Ascending aorta (tissue), 2 donors: ENCODE results near the gene UBAP2L. TPM values are rescaled to one million over a fixed set of nuclear protein-coding genes. Genes with fewer than 3 reads are reported as not detected.

Experiments used
- DNase-seq, 2 donors: peaks; one replicate each; pipeline ENCODE4 v3.0.0-alpha.2; 2019; ENCODE audit warnings: low spot score in 2 of 2
- H3K27ac ChIP-seq, 2 donors: fragments of 200-600 bp; sonication (generic); one replicate each; pipeline ENCODE4 v1.5.1; 2016 to 2017; ENCODE audit warnings: mild to moderate bottlenecking in 1 of 2
- H3K27me3 ChIP-seq: fragments of 200-600 bp; sonication (generic); one replicate; pipeline ENCODE4 v1.5.1; 2017
- H3K36me3 ChIP-seq, 2 donors: fragments of 200-600 bp; sonication (generic); one replicate each; pipeline ENCODE4 v1.5.1; 2016
- H3K4me1 ChIP-seq, 2 donors: fragments of 200-600 bp; sonication (generic); one replicate each; pipeline ENCODE4 v1.5.1; 2016 to 2017; ENCODE audit warnings: mild to moderate bottlenecking in 1 of 2
- H3K4me3 ChIP-seq, 2 donors: fragments of 200-600 bp; sonication (generic); one replicate each; pipeline ENCODE4 v1.5.1; 2016 to 2017; ENCODE audit warnings: mild to moderate bottlenecking in 1 of 2
- H3K9me3 ChIP-seq, 2 donors: fragments of 200-600 bp; sonication (generic); one replicate each; pipeline ENCODE4 v1.5.1; 2016
- intact Hi-C: fragments of 100-400 bp; cut with DNase I; formaldehyde crosslinking; loops from one replicate; pipeline ENCODE4 v1.15.1; 2023
- total RNA-seq: library from RNA; depleted of rRNA; stranded (reverse); fragments of >200 nt; gene quantifications from one replicate; pipeline ENCODE4 v1.1.0, GENCODE V29; 2016
- TF ChIP-seq, protein P1 (sequence below), 3 experiments: fragments of 200-600 bp in 2 of 3; fragments of 450-650 bp in 1 of 3; sonication (generic) in 2 of 3; IDR thresholded peaks; one replicate each; pipeline ENCODE4 v1.5.1; 2016 to 2019; ENCODE audit warnings: antibody characterized with exemption in 3 of 3, mild to moderate bottlenecking in 1 of 3, moderate library complexity in 1 of 3

UBAP2L gene
- total RNA-seq, 1 donor from 2014 or later, result 67.8 TPM

DNA sequence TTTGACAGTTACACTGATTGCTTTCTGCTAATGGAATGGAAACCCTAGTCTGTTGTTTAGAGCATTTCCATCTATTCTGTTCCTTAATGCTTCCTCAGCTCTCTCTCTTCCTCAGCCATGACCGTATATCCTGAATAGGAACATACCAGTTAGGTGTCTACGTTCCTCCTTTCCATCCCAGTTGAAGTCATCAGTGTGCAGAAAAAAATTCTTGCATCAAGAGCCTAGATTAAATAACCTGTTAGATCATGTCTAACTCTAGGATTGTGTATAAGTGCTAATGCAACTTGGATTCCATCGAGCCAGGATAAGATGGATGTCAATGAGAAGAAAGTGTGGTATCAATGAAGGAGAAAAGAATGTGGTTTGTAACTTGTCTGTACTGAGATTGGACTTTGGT lies 18.7 kb downstream of the UBAP2L start:
- TF ChIP-seq, protein P1, sequence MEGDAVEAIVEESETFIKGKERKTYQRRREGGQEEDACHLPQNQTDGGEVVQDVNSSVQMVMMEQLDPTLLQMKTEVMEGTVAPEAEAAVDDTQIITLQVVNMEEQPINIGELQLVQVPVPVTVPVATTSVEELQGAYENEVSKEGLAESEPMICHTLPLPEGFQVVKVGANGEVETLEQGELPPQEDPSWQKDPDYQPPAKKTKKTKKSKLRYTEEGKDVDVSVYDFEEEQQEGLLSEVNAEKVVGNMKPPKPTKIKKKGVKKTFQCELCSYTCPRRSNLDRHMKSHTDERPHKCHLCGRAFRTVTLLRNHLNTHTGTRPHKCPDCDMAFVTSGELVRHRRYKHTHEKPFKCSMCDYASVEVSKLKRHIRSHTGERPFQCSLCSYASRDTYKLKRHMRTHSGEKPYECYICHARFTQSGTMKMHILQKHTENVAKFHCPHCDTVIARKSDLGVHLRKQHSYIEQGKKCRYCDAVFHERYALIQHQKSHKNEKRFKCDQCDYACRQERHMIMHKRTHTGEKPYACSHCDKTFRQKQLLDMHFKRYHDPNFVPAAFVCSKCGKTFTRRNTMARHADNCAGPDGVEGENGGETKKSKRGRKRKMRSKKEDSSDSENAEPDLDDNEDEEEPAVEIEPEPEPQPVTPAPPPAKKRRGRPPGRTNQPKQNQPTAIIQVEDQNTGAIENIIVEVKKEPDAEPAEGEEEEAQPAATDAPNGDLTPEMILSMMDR (IDR thresholded peaks at IDR 0.05), result no peak
- Histone ChIP-seq H3K27me3 (no peaks in the 10 kb centered on the region), H3K36me3 (peaks cover 78 to 89% of the 10 kb centered on the region in 2 donors), H3K4me3 (no peak overlapping the region), H3K27ac (no peak overlapping the region), H3K9me3 (no peaks in the 10 kb centered on the region), H3K4me1 (no peaks in the 10 kb centered on the region)
- DNase-seq, result no peak
- intact Hi-C loops, result no loop called here

DNA sequence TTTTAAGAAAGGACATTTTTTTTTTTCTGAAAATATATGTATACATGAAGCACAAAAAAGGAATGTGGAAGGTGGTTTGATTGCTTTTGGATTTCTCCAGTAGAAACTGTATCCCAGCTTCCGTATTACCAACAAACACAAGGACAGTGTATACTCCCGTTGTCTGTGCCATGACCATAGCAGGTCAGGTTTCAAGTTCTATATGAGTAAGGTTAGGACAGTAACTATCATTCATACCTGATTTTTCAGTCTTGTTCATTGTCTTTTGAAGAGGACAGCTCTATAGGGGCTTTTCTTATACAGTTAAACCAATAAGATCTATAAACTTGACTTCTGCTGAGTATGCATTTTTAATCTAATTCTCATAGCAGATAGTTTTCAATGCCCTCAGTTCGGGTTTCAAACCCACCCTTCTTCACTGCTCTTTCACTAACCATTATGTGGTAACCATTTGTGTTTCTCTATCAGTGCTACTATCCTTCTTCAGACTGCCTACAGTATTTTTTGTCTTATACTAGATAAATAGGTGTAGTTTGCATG lies 19.6 kb downstream of the UBAP2L start:
- no peak overlapping the region for H3K27ac ChIP-seq
- H3K4me3 ChIP-seq, result no peak overlapping the region
- no peak for DNase-seq
- no peaks in the 10 kb centered on the region for H3K4me1 ChIP-seq
- peaks cover 78 to 89% of the 10 kb centered on the region in 2 donors for H3K36me3 ChIP-seq
- intact Hi-C loops, result no loop called here
- H3K9me3 ChIP-seq, result no peaks in the 10 kb centered on the region
- H3K27me3 ChIP-seq, result no peaks in the 10 kb centered on the region
- TF ChIP-seq, protein P1 (IDR thresholded peaks at IDR 0.05), result no peak

DNA sequence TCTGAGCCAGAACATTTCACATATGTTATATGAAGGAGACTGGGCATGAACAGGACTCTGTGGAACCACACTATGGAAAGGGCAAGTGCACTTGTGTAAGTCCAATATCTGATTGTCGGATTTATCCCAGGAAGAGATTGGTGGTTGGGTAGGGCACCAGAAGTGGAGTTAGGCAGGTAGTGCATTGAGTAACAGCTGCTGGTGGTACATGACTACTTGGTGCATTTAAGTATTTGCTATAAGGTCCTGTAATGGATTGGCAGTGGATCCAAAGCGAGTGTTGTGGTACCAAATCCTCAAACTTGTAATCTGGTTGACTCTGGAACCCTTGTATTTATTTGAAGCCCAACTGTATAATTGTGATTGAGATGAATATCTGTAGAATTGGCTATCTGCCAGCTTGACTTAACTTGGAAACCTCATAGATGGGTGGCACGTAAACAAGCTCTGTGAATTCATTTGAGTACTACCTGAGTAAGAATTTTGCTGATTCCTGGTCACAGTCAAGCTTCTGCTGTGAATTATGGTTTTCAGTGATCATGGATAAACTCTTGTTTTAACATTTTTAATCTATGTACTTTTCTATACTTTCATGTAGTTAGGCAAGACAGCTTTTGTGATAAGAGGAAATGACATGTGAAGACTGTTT lies 21.1 kb downstream of the UBAP2L start:
- H3K4me3 ChIP-seq, result no peak overlapping the region
- peaks cover 77 to 90% of the 10 kb centered on the region in 2 donors for H3K36me3 ChIP-seq
- no peaks in the 10 kb centered on the region for H3K27me3 ChIP-seq
- H3K27ac ChIP-seq, result no peak overlapping the region
- no peak for DNase-seq
- intact Hi-C loops, result no loop called here
- no peaks in the 10 kb centered on the region for H3K4me1 ChIP-seq
- TF ChIP-seq, protein P1 (IDR thresholded peaks at IDR 0.05), result no peak
- H3K9me3 ChIP-seq, result no peaks in the 10 kb centered on the region

DNA sequence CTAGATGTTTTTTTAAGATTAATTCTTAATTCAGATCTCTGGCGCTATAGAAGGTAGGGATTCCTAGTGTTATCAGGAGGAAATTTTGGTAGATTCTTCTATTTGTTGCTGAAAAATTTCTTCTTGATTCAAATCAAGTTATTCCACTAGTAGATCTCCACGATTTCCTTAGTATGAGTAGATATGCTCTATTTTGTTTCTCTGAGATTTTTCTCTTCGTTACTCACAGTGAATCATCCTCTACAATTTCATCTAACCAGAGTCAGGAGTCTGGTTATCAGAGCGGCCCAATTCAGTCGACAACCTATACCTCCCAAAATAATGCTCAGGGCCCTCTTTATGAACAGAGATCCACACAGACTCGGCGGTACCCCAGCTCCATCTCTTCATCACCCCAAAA lies 32.9 kb downstream of the UBAP2L start:
- intact Hi-C loops, result no loop called here
- TF ChIP-seq, protein P1 (IDR thresholded peaks at IDR 0.05), result no peak
- H3K9me3 ChIP-seq, result no peaks in the 10 kb centered on the region
- H3K27me3 ChIP-seq, result no peaks in the 10 kb centered on the region
- H3K27ac ChIP-seq, result no peak overlapping the region
- no peaks in the 10 kb centered on the region for H3K4me1 ChIP-seq
- no peak for DNase-seq
- H3K36me3 ChIP-seq, result peaks cover 100% of the 10 kb centered on the region in 2 donors
- no peak overlapping the region for H3K4me3 ChIP-seq

DNA sequence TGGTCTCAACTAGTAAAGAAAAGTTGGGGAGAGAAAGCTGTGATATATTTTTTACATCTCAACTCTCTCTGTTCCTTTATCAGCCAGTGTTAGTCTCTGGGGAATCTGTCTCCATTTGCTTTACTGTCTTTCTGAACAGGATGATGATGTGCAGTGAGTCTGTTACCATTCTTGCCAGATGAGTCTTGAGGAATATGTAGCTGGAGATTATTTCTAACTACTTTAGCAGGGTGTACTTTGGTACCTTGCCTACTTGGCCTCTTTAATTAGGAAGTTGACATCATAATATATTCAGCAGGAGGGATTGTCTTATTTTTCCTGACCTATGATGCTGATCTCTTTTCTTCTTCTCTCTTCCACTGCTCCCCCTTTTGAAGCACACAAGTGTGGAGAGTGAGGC lies 35.9 kb downstream of the UBAP2L start:
- H3K4me1 ChIP-seq, result no peaks in the 10 kb centered on the region
- intact Hi-C loops, result no loop called here
- no peaks in the 10 kb centered on the region for H3K27me3 ChIP-seq
- TF ChIP-seq, protein P1 (IDR thresholded peaks at IDR 0.05), result no peak
- DNase-seq, result no peak
- peaks cover 100% of the 10 kb centered on the region in 2 donors for H3K36me3 ChIP-seq
- H3K4me3 ChIP-seq, result no peak overlapping the region
- H3K27ac ChIP-seq, result no peak overlapping the region
- H3K9me3 ChIP-seq, result no peaks in the 10 kb centered on the region
